Mammary epithelial cell (primary cell): Measurements from ENCODE around the gene NRAS.

Experiments used
- CTCF ChIP-seq, 2 donors: IDR thresholded peaks in 1 of 2; conservative IDR thresholded peaks in 1 of 2; 2 replicates each; pipeline ENCODE4 v1.5.1; 2011 to 2012; ENCODE audit warnings: inconsistent platforms in 2 of 2, low read length in 2 of 2, mild to moderate bottlenecking in 2 of 2, control low read depth in 1 of 2, low read depth in 1 of 2; ENCODE audit not compliant: insufficient read depth in 1 of 2; ENCODE audit errors: extremely low read depth in 1 of 2
- EZH2 ChIP-seq: IDR thresholded peaks from 2 replicates; pipeline ENCODE4 v1.6.1; 2012; ENCODE audit warnings: low read length, inconsistent platforms, borderline replicate concordance

DNA sequence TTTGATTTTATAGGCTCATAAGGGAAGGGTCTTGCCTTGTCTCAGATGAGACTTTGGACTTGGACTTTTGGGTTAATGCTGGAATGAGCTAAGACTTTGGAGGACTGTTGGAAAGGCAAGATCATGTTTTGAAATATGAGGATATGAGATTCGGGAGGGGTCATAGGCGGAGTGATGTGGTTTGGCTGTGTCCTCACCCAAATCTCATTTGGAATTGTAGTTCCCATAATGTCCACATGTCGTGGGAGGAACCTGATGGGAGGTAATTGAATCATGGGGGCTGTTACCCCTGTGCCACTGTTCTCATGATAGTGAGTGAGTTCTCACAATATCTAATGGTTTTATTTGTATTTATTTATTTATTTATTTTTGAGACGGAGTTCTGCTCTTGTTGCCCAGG lies 48.1 kb upstream of the NRAS start:
- TF ChIP-seq CTCF (conservative IDR thresholded peaks at IDR 0.05 in 1 of 2, IDR thresholded peaks at IDR 0.05 in 1 of 2; ENCODE audit: extremely low read depth in 1 of 2, insufficient read depth in 1 of 2, low read depth in 1 of 2, low read length in 2 of 2) (no peak), EZH2 (no peak)
